Measurements from ENCODE around the gene CYP39A1. TPM values are rescaled to one million over a fixed set of nuclear protein-coding genes. Genes with fewer than 3 reads are reported as not detected.

The CYP39A1 gene
- total and polyA plus RNA-seq, 2 experiments from 2014 or later, result 1.5 to 3.5 TPM

GRCh38 chr6:46517202-46517601 lies 135.4 kb downstream of the CYP39A1 start:
- H3K27ac Mint-ChIP-seq, result no peak overlapping the region
- no peaks in the 10 kb centered on the region for H3K36me3 Mint-ChIP-seq (ENCODE audit: low read depth)
- no peaks in the 10 kb centered on the region for H3K36me3 ChIP-seq (ENCODE audit: insufficient read depth)
- H3K79me2 ChIP-seq (replicated peaks; ENCODE audit: insufficient read depth), result no peaks in the 10 kb centered on the region
- ATAC-seq, result no peak
- TF ChIP-seq ZNF462 (CRISPR knock-in tag; IDR thresholded peaks at IDR 0.05) (no peak), NANOG (IDR thresholded peaks at IDR 0.05; ENCODE audit: borderline replicate concordance) (no peak), EZH2 (IDR thresholded peaks at IDR 0.05; ENCODE audit: low read depth, unreplicated experiment) (no peak), ETS1 (IDR thresholded peaks at IDR 0.05) (no peak), REST (IDR thresholded peaks at IDR 0.05; ENCODE audit: unreplicated experiment) (no peak), STAT1 (IDR thresholded peaks at IDR 0.05; ENCODE audit: unreplicated experiment) (no peak), EZH2phosphoT487 (IDR thresholded peaks at IDR 0.05; ENCODE audit: unreplicated experiment) (no peak), CREB1 (CRISPR knock-in tag; IDR thresholded peaks at IDR 0.05; ENCODE audit: low read depth) (no peak), POLR2AphosphoS5 (IDR thresholded peaks at IDR 0.05; ENCODE audit: low read depth) (no peak), JUNB (IDR thresholded peaks at IDR 0.05; ENCODE audit: unreplicated experiment) (no peak), ZNF331 (CRISPR knock-in tag; IDR thresholded peaks at IDR 0.05; ENCODE audit: low read depth) (no peak), CTCF (conservative IDR thresholded peaks at IDR 0.05; ENCODE audit: low read depth in 2 of 2) (no peak), ZNF114 (CRISPR knock-in tag; IDR thresholded peaks at IDR 0.05) (no peak)
- H3K27me3 ChIP-seq (ENCODE audit: insufficient read depth), result no peaks in the 10 kb centered on the region
- H3K27me3 Mint-ChIP-seq (ENCODE audit: insufficient read depth, low read depth, poor library complexity), result no peaks in the 10 kb centered on the region
- H3K4me1 Mint-ChIP-seq, result no peaks in the 10 kb centered on the region
- no peak overlapping the region for H3K27ac ChIP-seq (ENCODE audit: low read depth)
- no peak overlapping the region for H3K4me3 Mint-ChIP-seq
- no peaks in the 10 kb centered on the region for H3K9me2 ChIP-seq (ENCODE audit: insufficient read depth)
- no peak overlapping the region for H3K4me2 ChIP-seq
- no peaks in the 10 kb centered on the region for H3K9me3 Mint-ChIP-seq
- DNase-seq (ENCODE audit: low spot score), result no peak
- H4K20me1 ChIP-seq (replicated peaks; ENCODE audit: insufficient read depth), result no peaks in the 10 kb centered on the region
- H3K4me3 ChIP-seq, result no peak overlapping the region
- H3F3A ChIP-seq (replicated peaks; ENCODE audit: low read depth), result no peaks in the 10 kb centered on the region
- H3K4me1 ChIP-seq (ENCODE audit: insufficient read depth), result no peaks in the 10 kb centered on the region
- no peak overlapping the region for H2AFZ ChIP-seq
